Stimulated activated CD4-positive, alpha-beta T cell treated with anti-CD3 and anti-CD28 coated beads, Interleukin-2, amount 100 ng/mL, for 4 hours (primary cell): ENCODE measurements around the gene KCNK1.

ENCODE experiments used
- DNase-seq: peaks from one replicate; pipeline ENCODE4 v3.0.0-alpha.2; 2020; ENCODE audit warnings: low read depth

KCNK1 gene

GRCh38 chr1:233613252-233614172 lies at the start of gene KCNK1:
Gene KCNK1, plus strand, starts transcription at chr1:233614106. Its CDS starts 66 bp downstream, at chr1:233614172.
- no peak for DNase-seq

GRCh38 chr1:233565313-233565712 lies 48.6 kb upstream of the KCNK1 start:
- DNase-seq = no peak

GRCh38 chr1:233566886-233567285 lies 47.0 kb upstream of the KCNK1 start:
- DNase-seq = no peak

- no peak for DNase-seq
Observed at GRCh38 chr1:233569636-233570035, 44.3 kb upstream of the KCNK1 start.

- DNase-seq = no peak
Observed at GRCh38 chr1:233570216-233570615, 43.7 kb upstream of the KCNK1 start.

DNA sequence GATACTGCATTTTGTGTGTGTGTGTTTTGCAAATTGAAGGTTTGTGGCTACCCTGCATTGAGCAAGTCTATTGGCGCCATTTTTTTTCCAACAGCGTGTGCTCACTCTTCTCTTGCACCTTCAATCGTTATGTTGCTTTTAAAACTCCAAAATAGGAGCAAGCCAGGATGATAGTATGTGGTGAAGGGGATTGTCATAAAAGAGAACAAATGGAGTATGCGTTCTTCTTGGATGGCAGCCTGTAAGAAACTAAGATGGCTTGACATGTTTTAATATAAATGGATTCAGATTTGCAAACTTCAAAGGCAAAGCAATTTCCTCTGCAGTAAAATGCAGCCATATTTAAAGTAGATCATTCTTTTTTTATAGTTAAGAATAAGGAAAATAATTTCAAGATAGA lies 43.2 kb upstream of the KCNK1 start:
- DNase-seq = no peak

GRCh38 chr1:233572896-233573295 lies 41.0 kb upstream of the KCNK1 start:
- DNase-seq = no peak

DNA sequence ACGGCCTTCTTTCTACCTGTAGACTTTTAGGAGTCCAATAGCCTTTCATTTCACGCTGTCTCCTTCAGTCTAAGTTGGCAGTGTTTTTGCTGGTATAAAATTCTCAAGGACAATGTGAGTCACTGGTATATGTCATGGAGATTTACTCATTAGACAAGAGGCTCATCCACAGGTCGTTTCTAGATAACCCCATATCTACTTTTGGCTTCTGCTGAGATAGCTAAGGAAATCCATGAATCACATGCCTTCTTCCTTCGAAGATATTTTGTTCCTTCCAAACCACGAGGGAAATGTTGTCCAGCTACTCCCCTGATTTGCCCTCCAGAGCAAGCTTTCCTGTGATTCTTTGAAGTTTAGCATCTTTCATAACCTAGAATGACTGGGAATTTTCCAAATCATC lies 38.5 kb upstream of the KCNK1 start:
- DNase-seq = no peak

DNA sequence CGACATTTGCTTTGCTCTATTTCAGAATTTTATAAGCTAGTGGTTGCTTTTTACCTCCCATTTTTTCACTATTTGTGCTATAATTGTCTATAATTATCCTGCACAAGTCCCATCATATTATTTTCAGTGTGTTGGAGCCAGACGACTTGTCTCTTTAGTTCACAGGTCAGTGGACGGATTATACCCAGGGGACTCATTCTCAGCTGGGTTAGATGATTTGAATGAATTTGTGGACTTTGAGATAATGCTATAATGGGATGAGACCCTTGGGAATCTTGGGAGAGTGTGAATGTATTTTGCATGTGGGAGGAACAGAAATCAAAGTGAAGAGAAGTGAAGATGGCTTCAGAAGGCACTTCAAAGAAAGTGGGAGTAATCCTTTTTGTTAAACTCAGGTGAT lies 31.5 kb upstream of the KCNK1 start:
- DNase-seq = no peak

GRCh38 chr1:233584376-233584775 lies 29.5 kb upstream of the KCNK1 start:
- DNase-seq = no peak

GRCh38 chr1:233584931-233585330 lies 29.0 kb upstream of the KCNK1 start:
- no peak for DNase-seq

DNA sequence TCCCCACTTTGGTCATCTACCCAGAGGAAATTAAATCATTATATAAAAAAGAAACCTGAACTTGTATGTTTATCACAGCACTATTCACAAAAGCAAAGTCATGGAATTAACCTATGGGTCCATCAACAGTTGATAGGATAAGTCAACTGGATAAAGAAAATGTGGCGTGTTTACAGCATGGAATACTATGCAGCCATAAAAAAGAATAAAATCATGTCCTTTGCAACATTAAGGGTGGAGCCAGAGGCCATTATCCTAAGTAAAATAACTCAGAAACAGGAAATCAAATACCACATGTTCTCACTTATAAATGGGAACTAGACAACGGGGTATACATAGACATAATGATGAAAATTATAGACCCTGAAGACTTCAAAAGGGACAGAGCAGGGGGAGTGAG lies 27.6 kb upstream of the KCNK1 start:
- DNase-seq = no peak

- DNase-seq = no peak
Observed at GRCh38 chr1:233587196-233587595, 26.7 kb upstream of the KCNK1 start.

- no peak for DNase-seq
Observed at GRCh38 chr1:233587958-233588799, 25.7 kb upstream of the KCNK1 start.

GRCh38 chr1:233597489-233597901 lies 16.4 kb upstream of the KCNK1 start:
- DNase-seq = no peak

DNA sequence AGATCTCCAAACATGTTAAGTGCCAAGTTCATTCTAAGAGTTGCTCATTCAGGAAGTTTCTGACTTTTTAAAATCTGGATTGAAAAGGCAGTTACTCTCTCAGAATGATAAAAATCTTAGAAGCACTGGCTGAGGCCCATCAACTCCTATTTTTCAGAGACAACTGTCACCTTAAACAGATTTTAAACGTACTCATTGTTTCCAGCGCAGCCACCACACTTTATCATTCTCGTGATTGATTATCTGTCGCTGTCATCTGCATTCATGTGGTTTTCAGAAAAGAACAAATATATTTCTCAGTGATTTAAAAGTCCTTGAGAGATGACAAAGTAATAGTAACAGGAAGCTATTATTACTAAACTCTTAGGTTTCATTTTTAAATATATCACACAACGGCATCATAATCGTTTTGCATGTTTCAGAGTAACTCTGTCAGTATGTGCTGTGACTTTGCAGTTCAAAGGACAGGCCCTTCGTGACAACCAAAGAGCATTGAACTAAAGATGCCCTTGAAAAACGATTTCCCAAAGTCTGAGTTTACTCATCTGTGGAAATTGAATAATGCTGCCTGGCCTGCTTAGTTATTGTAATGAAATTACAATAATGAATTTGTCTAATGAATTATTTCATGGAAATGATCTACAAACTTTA lies 14.9 kb upstream of the KCNK1 start:
- no peak for DNase-seq

DNA sequence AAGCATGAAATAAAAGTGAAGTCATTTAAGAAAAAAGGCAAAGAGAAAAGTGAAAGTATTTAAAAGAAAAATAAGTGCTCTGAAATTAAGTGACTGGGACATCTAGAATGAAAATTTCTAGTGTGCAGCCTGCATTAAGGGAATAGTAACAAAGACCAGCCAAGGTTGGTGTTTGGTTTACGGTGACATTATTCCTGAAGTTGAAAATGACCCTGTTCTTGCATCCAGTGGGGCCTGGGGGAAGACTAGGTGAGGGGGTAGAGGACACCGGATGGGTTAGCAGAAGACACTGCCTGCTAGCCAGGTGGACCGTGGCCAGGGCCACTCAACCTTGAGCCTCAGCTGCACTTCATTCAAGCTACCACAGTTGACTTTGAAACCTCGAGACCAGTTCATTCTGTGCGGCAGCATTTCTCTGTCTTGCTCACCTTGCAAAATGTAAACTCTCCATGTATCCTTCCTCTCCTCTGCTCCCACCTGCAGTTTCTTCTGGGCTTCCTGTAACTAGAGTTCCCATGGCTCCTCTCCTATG lies 14.3 kb upstream of the KCNK1 start:
- no peak for DNase-seq

DNA sequence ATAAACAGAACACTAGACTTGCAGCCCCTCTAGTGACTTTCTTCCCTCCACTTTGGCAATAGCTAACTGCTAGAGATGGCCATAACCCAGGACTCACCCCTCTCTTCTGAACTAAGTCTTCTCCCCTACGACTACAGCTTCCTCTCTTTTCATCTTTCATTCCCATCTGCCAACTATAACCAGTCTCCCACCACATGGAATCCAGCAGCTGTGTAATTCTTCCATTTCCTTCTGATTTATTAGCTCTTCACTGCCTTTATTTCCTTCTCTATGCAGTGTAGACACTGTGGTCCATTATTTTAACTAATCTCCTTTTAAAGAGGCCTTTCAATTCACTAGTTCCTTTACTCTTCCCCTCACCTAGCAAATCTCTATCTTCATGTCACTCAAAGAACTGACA lies 13.4 kb upstream of the KCNK1 start:
- DNase-seq = no peak

DNA sequence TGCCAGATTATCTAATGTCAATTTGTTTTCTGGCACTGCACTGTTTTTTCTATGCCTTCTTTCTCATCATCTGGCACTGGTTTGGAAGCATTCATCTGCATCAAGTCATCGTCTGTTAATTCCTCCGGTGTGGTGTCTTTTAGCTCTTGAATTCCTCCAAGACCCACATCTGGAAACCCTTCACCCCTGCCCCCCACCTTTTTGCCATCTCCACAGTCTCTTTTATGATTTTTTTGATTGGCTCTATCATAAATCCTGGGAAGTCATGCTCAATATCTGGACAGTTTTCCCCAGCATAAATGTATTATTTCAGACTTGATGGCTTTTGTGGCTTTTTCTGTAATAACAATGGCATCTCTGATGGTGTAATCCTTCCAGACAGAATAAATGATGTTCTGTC lies 10.4 kb upstream of the KCNK1 start:
- no peak for DNase-seq

GRCh38 chr1:233605205-233605604 lies 8.7 kb upstream of the KCNK1 start:
- DNase-seq = no peak

DNA sequence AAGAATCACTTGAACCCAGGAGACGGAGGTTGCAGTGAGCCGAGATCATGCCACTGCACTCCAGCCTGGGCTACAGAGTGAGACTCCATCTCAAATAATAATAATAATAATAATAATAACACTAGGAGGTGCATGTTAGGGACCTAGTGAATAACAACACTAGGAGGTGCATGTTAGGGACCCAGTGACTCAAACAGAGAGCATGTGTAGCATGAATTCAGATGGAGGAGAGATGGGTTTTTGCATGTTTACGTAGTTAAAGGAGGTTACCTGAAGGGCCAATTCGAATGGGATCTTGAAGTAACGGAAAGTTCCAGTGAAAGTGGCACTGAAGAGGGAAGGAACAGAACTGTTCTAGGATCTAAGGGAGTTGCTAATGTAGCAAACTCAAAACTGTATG lies 7.1 kb upstream of the KCNK1 start:
- DNase-seq = no peak
